Measurements from ENCODE around the gene CAPN11. TPM values are rescaled to one million over a fixed set of nuclear protein-coding genes. Genes with fewer than 3 reads are reported as not detected.

CAPN11 gene
- total and polyA plus RNA-seq, 9 of the 15 experiments (the other 6 are each of a cell fraction or from before 2014, with no cell fraction given) = 0.03 to 0.61 (median 0.17) TPM; not detected in 1

GRCh38 chr6:44216677-44217331 lies 58.2 kb downstream of the CAPN11 start, which contains the start of gene MYMX:
TSS of gene MYMX (plus strand) at chr6:44216926. CDS start at chr6:44217472, 546 bp downstream.
- no peak within 1 kb of the TSS for H3K4me3 ChIP-seq
- no peak for TF ChIP-seq EWSR1 (IDR thresholded peaks at IDR 0.05; ENCODE audit: borderline replicate concordance, low read depth, partially characterized antibody)
- no peak for TF ChIP-seq ZNF830 (CRISPR knock-in tag; IDR thresholded peaks at IDR 0.05)
- TF ChIP-seq FIP1L1 (IDR thresholded peaks at IDR 0.05; ENCODE audit: low read depth, low read length, poor library complexity, severe bottlenecking) = no peak
- TF ChIP-seq FOXM1 (IDR thresholded peaks at IDR 0.05; ENCODE audit: low read depth) = no peak
- TF ChIP-seq FOXM1 (CRISPR knock-in tag; IDR thresholded peaks at IDR 0.05; ENCODE audit: low read depth) = no peak
- no peak for TF ChIP-seq TOE1 (IDR thresholded peaks at IDR 0.05; ENCODE audit: borderline replicate concordance)
- TF ChIP-seq TOE1 (CRISPR knock-in tag; IDR thresholded peaks at IDR 0.05; ENCODE audit: borderline replicate concordance, low read depth) = no peak
- no peak for TF ChIP-seq THRAP3 (IDR thresholded peaks at IDR 0.05; ENCODE audit: borderline replicate concordance)
- TF ChIP-seq ATF6 (CRISPR knock-in tag; IDR thresholded peaks at IDR 0.05) = no peak
- no peak for TF ChIP-seq E2F4 (CRISPR knock-in tag; IDR thresholded peaks at IDR 0.05; ENCODE audit: low read depth)
- TF ChIP-seq ETV1 (tag; conservative IDR thresholded peaks at IDR 0.05; ENCODE audit: low read depth) = 0 out of 2 replicates have a peak, but pooled peaks have one; percentile 7
- TF ChIP-seq ZBTB7A (IDR thresholded peaks at IDR 0.05; ENCODE audit: borderline replicate concordance, control insufficient read depth, low read depth, low read length) = peak; percentile 31; the same call in 1 of the 2 replicates
- TF ChIP-seq TFAP4 (CRISPR knock-in tag; IDR thresholded peaks at IDR 0.05; ENCODE audit: borderline replicate concordance) = peak; percentile 68; the same call in 1 of the 2 replicates
- no peak for TF ChIP-seq GTF2A2 (tag; IDR thresholded peaks at IDR 0.05)
- TF ChIP-seq MYC (IDR thresholded peaks at IDR 0.05; ENCODE audit: low read depth, low read length) = no peak
- no peak for TF ChIP-seq MYC (CRISPR knock-in tag; IDR thresholded peaks at IDR 0.05; ENCODE audit: borderline replicate concordance, low read depth)
- TF ChIP-seq MAZ (CRISPR knock-in tag; conservative IDR thresholded peaks at IDR 0.05 in 1 of 2, IDR thresholded peaks at IDR 0.05 in 1 of 2) = peak in 1 of 2 experiments; percentile 43; a peak in 1 of 4 replicates

More at GRCh38 chr6:44216677-44217331, 58.2 kb downstream of the CAPN11 start, which contains the start of gene MYMX:
- peaks cover 36 to 45% of the 10 kb centered on the region in 2 experiments for H3K4me1 ChIP-seq (replicated peaks in 1 of 2; ENCODE audit: control insufficient read depth in 2 of 2, insufficient read depth in 2 of 2, low read length in 2 of 2)
- H3K36me3 ChIP-seq (ENCODE audit: control insufficient read depth, insufficient read depth, low read length) = no peaks in the 10 kb centered on the region
- intact Hi-C loops (cut with micrococcal nuclease) = no loop called here
- H3K9me1 ChIP-seq (ENCODE audit: control insufficient read depth, insufficient read depth, low read length) = no peaks in the 10 kb centered on the region
- H3K9me3 ChIP-seq (replicated peaks; ENCODE audit: control insufficient read depth, insufficient read depth, low read depth, low read length) = no peaks in the 10 kb centered on the region
- FAIRE-seq (no peak), DNase-seq (ENCODE audit: extremely low read depth in 1 of 4, low spot score in 3 of 4) (peak in 2 of 4 experiments; percentile 45 to 48), ATAC-seq (peak; percentile 14; the same call in 2 of the 3 replicates)
- ChIA-PET CTCF (ENCODE audit: low intra/inter-chr PET ratio) (no interaction called here), POLR2A (interaction anchor here (0.6 to 1.4 kb wide), 6 partner anchors 9 to 543 kb away, joined by 3 to 6 read pairs (median 3); no protein-coding TSS in a partner anchor)
- H2AFZ ChIP-seq (ENCODE audit: low read depth, low read length) = peak within 1 kb of the TSS; percentile 74
- in situ Hi-C loops (cut with MboI) = no loop called here
- no peak within 1 kb of the TSS for H3K27ac ChIP-seq (ENCODE audit: extremely low read depth, low read depth, low read length)
- peak within 1 kb of the TSS in 1 of 2 experiments; percentile 73; a peak in 1 of 4 replicates for H3K9ac ChIP-seq (ENCODE audit: insufficient read depth in 1 of 2, low read depth in 2 of 2, low read length in 2 of 2)
- 0 out of 3 replicates have a peak, but pooled peaks cover 2% of the 10 kb centered on the region for H3K79me2 ChIP-seq (ENCODE audit: control insufficient read depth, insufficient read depth, low read length)
- WGBS (ENCODE audit: insufficient coverage, low coverage, missing lambda C conversion rate) = 27% methylated on average over 6 of the region's 7 CpGs
- BruUV-seq (replicated peaks) = no TSS peak
- peak within 1 kb of the TSS; percentile 23; the same call in 1 of the 2 replicates for H3K4me2 ChIP-seq (ENCODE audit: insufficient read depth, low read length)
- H3K27me3 ChIP-seq (ENCODE audit: control insufficient read depth in 2 of 2, insufficient read depth in 2 of 2, low read length in 2 of 2) = no peaks in the 10 kb centered on the region
- H4K20me1 ChIP-seq (replicated peaks; ENCODE audit: control insufficient read depth, insufficient read depth, low read length) = no peaks in the 10 kb centered on the region

All from K562 (cell line).